ENCODE measurements around the gene KCNH1. TPM values are rescaled to one million over a fixed set of nuclear protein-coding genes. Genes with fewer than 3 reads are reported as not detected.

Gene KCNH1
- total RNA-seq, 4 donors from 2014 or later = 0.24 to 1.6 TPM; not detected in 2

DNA sequence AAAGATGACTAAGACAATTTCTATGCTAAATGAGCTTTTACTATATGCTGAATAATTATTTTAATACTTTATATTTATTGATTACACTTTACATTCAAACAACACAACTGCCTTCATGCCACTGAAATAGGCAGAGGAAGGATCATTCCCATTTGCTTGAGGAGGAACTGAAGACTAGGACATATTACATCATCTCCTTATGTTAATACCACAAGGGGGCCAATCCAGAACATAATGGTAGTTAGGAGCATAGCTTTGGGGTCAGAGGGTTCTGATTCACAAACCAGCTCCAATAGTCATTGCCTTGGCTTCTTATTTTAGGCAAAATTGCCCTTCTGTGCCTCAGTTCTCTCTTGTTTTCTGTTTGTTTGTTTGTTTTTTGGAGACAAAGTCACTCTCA lies 306.5 kb downstream of the KCNH1 start:
- no peak for TF ChIP-seq CTCF (IDR thresholded peaks at IDR 0.05)
- ATAC-seq (ENCODE audit: low FRiP score) (no peak), DNase-seq (ENCODE audit: low spot score) (no peak)

DNA sequence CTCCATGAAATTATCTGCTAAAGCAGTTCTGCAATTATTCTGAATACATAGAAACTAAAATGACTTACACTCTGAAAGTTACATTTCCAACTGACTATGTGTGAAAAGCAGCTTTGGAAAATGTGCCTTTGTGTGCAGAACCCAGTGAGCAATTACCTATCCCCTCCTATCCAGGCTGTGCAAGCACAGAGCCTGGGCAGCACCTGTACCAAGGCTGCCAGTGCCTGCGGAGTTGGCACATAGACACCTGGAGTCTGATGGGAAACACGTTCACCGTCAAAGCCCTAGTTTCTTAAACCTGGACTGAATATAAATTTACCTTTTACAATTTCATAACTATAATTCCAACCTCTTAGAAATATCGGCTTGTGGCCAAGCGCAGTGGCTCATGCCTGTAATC lies 307.3 kb downstream of the KCNH1 start:
- TF ChIP-seq CTCF (IDR thresholded peaks at IDR 0.05) = no peak
- no peak for ATAC-seq (ENCODE audit: low FRiP score)
- no peak for DNase-seq (ENCODE audit: low spot score)

- ATAC-seq (ENCODE audit: low FRiP score) = no peak
- no peak for TF ChIP-seq CTCF (IDR thresholded peaks at IDR 0.05)
- no peak for DNase-seq (ENCODE audit: low spot score)
Measured at GRCh38 chr1:210822932-210823331, 311.0 kb downstream of the KCNH1 start.

DNA sequence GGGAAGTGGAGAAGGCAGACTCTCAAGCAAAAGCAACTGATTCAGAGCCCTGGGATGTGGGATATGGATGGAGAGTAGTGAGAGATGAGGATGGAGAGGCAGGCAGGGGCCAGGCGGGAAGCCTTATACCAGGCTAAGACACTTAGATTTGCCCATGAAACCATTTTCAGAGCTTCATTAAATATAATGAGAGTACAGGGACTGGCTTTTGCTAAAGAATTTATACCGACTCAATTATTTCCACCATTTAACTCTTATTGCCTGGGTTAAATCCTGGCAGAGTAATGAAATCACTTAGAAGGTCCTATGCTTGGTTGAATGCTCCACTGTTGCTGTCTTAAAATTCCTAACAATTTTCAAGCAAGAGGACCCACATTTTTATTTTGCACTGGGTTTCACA lies 311.7 kb downstream of the KCNH1 start:
- TF ChIP-seq CTCF (IDR thresholded peaks at IDR 0.05) = no peak
- DNase-seq (ENCODE audit: low spot score) (no peak), ATAC-seq (ENCODE audit: low FRiP score) (no peak)

DNA sequence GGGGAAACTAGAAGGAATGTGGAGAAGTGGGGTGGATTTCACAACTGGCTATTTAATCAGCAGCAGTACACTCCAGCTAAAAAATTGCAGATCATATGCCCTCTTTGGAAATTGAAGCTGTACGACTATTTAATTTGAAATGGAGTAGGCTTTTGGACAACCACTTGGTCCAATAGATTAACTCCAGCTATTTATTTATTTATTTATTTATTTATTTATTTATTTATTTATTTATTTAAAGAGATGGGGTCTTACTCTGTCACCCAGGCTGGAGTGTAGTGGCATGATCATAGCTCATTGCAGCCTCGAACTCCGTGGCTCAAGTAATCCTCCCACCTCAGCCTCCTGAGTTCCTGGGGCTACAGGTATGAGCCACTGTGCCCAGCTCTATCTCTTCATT lies 312.3 kb downstream of the KCNH1 start:
- TF ChIP-seq CTCF (IDR thresholded peaks at IDR 0.05) = no peak
- no peak for ATAC-seq (ENCODE audit: low FRiP score)
- no peak for DNase-seq (ENCODE audit: low spot score)

- ATAC-seq (ENCODE audit: low FRiP score) (no peak), DNase-seq (ENCODE audit: low spot score) (no peak)
- no peak for TF ChIP-seq CTCF (IDR thresholded peaks at IDR 0.05)
Measured at GRCh38 chr1:210819266-210819665, 314.7 kb downstream of the KCNH1 start.

DNA sequence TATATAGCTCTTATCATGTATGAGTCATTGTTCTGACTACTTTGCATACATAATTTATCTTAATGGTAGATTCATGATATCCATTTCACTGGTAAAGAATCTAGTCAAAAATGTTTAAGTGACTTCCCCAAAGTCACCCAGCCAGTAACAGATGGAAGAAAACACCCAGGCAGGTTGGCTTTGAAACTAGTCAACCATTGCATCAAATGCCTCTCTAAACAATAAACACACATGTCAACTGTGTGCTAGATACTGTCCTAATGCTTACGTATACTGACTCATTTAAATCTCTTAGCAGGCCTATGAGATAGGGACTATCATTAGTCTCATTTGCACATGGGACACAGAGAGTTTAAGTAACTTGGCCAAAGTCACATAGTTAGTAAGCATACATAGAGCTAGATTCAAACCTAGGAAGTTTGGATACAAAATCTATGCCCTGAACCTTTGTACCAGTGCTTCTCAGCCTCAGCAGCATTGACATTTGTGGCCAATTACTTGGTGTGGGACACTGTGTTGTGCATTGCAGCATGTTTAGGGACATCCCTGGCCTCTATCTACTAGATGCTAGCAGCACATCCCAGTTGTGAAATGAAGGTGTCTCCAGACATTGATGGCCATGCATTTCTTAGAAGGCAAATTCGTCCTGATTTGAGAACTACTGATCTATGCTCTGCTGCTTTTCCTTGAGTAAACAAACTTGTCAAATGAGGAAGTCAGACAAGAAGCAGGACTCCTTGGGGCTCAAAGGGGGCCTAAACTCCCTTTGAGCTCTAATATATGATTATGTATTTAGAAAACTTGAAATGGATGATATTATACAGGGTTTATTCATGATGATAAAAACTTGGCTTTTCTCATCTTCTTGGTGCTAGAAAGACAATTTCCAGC lies 316.3 kb downstream of the KCNH1 start:
- ATAC-seq (ENCODE audit: low FRiP score) (no peak), DNase-seq (ENCODE audit: low spot score) (no peak)
- TF ChIP-seq CTCF (IDR thresholded peaks at IDR 0.05) = no peak
